GM19455 (cell line): Measurements from ENCODE around the gene SNX17.
"Not testable (repeated sequence)": the region's sequence is repeated elsewhere in the genome, so short reads cannot be mapped to it uniquely, and the experiment has no call there.

Source experiments
- ATAC-seq: cut with Tn5 transposase; IDR thresholded peaks from one replicate; pipeline ENCODE4 v1.9.1; 2021; ENCODE audit not compliant: unreplicated experiment

Gene SNX17

DNA sequence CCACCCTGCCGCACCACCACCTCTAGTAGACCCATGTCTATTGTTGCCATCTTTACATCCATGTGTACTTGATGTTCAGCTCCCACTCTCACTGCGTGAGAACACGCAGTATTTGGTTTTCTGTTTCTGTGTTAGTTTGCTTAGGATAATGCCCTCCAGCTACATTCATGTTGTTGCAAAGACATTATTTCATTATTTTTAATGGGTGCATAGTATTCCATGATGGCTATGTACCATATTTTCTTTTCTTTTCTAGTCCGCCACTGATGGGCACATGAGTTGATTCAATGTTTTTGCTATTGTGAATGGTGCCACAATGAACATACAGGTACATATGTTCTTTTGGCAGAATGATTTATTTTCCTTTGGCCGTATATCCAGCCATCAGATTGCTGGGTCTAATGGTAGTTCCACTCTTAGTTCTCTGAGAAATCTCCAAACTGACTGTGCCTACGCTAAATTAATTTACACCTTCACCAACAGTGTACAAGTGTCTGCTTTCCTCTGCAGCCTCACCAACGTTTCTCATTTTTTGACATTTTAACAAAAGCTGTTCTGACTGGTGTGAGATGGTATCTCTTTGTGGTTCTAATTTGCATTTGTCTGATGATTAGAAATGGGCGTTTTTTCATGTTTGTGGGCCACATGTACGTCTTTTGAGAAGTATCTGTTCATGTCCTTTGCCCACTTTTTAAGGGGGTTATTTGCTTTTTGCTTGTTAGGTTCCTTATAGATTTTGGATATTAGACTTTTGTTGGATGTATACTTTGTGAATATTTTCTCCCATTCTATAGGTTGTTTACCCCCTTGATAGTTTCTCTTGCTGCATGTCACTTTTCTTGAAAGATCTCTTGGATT lies 20.6 kb downstream of the SNX17 start:
- ATAC-seq = no peak

DNA sequence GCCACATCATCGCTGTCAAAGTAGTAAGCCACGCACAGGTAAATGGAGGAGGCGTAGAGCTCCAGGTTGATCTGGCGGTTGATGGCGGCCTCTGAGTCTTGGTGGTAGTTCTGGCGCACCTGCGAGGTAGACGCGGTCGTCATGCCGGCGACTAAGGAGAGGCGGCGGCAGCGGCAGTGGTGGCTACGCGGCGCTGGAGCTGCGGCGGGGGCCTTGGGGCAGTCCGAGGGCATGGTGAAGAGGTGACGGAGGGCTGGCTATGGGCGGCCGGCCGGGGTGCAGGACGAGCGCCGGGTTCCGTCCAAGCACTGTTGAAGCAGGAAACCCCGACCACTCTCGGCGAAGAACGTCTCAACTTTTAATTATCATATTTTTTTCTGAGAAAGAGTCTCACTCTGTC lies 22.8 kb downstream of the SNX17 start:
- ATAC-seq = no peak

DNA sequence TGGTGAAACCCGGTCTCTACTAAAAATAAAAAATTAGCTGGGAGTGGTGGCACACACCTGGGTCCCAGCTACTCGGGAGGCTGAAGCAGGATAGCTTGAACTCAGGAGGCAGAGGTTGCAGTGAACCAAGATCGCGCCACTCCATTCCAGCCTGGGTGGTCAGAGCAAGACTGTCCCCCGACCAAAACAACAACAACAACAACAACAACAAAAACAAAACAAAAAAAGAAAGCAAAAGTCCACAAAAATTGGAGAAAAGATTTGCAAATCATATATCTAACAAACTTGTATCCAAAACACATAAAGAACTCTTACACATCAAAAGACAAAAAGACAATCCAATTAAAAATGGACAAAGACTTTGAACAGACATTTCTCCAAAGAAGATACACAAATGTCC lies 28.5 kb downstream of the SNX17 start:
- ATAC-seq = no peak

DNA sequence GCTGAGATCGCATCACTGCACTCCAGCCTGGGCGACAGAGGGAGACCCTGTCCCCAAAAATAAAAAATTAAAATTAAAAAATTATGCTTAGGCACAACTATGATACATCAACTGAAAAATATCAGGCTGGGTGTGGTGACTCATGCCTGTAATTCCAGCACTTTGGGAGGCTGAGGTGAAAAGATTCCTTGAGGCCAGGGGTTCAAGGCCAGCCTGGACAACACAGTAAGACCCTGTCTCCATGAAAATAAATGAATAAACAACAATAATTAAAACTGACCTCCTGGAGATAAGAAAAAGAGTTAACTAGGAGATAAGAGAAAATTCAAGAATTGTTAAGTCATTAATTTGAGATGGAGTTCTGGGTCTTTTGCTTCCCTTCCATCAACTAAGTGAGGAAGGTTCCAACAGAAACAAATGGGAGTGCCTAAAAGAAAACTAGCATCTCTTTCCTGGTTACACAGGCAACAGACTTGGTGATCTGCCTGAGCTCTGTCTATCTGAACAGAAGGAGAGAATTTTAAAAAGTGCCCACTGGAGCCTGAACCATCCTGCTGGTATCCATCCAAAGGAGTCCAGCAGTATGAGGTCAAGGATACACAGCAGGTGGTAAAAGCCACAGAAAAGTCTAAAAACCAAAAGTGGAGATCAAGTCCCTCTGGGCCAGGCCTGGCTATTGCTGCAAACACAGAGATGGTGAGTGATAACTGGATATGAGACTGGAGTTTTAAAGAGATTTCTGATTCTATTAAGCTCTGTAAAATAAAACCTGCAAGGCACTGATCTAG lies 30.1 kb downstream of the SNX17 start:
- no peak for ATAC-seq

DNA sequence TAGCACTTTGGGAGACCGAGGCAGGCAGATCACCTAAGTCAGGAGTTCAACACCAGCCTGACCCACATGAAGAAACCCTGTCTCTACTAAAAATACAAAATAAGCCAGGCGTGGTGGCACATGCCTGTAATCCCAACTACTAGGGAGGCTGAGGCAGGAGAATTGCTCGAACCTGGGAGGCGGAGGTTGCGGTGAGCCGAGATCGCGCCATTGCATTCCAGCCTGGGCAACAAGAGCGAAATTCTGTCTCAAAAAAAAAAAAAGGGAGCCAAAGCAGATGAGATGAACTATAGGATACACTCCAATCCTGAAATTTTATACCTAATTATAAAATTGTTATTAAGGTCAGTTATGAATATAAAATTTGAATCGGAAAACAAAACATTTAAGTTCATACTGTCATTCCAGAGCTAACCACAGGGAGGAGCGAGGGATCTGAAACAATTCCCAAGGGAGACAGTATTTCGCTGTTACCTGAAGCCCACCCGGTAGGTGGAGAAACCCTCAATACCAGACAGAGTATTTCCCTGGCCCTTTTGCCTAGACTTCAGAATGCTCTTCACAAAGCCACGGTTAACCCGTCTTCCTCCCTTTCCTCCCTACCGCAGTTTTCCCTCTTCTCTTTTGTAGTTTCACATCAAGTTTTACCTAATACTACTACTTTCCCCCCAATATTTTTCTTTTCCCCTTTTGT lies 37.5 kb downstream of the SNX17 start:
- ATAC-seq = no peak

DNA sequence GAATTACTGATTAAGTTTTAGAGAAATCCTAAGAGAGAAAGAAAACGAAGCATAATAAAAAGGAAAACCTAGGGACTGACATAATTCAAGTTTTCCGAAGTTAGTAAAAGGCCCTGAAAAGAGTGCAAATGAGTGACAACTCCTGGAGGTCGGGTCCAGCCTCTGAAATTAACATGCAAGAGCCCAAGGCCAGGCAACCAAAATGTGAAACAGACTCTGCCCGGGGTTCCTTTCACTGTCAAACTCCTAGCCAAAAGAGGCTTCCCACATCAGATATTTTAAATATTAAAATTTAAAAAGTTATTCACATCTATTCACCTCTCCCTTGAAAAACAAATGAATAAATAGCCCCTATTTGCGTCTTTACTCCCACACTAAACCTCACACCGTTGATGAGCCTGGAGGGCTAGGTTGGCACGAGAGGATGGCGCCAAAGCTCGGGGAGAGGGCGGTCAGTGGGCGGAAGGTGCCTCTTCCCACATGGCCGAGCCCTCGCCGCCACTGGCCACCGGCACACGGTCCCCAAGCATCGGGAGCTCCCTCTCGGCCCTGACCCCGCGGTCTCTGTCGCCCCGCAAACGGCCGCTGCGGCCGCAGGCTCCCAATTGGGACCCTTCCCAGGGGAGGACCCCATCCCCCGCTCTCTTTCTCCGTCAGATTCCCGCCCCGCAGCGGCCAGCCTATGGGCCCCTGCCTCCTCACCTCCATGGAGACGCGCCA lies 38.3 kb downstream of the SNX17 start:
- peak; percentile 22 for ATAC-seq

DNA sequence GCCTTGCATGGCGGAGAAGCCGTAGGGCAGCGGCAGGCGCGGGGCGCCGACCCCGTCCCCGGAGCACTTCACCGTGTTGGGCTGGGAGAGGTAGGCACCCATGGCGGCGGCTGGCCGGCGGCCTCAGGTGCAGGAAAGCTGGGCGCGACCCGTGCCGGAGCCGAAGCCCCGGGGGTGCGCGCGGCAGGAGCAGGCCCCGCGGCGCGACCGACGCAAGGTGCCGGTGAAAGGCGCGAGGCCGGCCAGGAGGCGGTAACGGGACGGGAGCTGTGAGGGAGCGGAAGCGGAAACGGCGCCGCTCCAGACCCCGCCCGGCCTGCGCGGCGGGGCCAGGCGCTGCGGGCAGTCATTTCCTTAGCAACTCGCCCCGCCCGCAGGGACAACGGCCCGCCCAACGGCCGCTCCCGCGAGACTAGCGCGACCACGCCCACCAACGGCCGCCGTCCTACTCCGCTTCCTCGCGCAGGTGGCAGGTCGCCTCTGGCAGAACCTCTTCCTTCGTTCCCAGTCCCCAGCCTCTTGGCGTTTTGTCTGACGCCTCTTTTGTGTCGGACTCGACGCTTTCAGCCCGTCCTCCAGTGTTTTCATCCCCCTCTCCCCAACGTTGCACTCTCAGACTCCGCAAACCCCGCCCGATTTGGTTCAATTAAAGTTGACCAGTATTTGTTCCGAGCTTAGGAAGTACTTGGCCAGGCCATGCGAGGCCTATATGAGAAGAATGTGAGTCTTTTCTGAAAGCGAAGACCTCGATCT lies 39.1 kb downstream of the SNX17 start, which contains the start of gene PPM1G:
Gene PPM1G, minus strand, starts transcription at position 271 of the 753 bp plus-strand sequence. Its CDS starts 169 bp downstream, at position 102.
- ATAC-seq = peak; percentile 88

DNA sequence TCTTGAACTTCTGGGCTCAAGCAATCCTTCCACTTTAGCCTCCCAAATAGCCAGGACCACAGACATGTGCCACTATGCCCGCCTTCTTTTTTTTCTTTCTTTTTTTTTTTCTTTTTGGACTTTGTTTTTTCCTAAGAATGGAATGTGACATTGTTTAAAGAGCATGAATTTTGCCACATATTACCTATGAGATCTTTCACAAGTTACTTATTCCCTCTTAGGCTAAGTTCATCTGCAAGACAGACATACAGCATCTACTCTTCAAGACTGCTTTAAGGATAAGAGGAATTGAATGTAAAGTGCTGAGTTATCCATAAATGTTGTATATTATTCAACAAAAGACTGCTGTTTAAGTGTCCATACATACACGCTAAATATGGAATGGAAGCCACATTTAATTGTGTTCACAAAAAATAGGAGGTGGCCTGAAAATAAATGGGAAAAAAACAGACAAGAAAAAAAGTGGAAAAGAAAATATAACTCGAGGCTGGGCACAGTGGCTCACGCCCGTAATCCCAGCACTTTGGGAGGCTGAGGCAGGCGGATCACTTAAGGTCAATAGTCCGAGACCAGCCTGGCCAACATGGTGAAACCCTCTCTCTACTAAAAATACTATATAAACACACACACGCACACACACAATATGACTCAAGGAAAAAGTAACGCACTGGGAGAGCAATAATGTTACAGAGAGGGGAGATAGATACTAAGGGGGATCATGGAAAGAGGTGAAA lies 42.2 kb downstream of the SNX17 start:
- no peak for ATAC-seq

DNA sequence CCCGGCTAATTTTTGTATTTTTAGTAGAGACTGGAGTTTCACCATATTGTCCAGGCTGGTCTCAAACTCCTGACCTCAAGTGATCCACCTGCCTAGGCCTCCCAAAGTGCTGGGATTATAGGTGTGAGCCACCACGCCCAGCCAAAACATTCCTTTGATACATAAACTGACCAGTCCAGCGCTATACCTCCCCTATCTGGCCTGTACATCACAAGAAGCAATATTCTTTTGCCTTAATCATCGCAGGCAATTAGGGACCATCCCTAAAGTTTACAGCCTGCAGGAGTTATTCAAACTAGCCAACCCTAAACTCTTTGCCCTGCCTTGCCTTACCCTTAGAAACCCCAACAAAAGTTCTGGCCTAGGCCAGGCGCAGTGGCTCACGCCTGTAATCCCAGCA lies 45.7 kb downstream of the SNX17 start:
- ATAC-seq = no peak

DNA sequence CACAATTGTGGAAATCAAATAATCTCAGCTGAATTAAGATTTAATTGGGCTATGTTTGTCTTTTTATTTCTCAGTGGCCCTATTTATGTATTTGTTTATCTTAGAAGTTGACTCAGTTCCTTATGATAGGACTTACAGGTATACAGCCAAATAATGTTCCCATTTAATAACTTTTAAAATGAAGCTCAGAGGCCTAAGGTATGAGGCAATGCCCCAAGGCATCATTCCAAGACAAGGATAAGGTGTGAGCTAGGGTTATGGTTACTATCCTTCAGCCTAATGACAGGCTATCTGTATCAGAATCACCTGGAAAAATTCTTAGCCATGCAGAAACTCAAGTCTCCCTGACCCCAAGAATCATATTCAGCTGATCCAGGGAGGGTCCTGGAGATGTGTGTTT lies 50.6 kb downstream of the SNX17 start:
- no peak for ATAC-seq

DNA sequence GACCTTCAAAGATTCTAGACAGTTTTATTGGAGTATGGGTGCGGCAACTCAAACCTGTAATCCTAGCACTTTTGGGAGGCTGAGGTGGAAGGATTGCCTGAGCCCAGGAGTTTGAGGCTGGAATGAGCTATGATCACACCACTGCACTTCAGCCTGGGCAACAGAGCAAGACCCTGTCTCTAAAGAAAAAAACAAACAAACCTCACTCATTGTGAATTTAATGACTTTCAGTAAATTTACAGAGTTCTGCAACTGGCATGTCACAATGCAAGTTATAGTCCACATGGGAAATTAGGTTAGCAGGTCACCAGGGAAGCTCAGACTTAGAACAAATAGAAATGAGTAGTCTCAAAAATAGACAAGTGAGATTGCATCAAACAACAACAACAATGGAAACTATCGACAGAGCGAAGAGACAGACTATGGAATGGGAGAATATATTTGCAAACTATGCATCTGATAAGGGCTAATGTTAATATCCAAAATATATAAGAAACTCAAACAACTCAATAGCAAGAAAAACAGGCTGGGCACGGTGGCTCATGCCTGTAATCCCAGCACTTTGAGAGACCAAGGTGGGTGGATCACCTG lies 51.3 kb downstream of the SNX17 start:
- no peak for ATAC-seq

DNA sequence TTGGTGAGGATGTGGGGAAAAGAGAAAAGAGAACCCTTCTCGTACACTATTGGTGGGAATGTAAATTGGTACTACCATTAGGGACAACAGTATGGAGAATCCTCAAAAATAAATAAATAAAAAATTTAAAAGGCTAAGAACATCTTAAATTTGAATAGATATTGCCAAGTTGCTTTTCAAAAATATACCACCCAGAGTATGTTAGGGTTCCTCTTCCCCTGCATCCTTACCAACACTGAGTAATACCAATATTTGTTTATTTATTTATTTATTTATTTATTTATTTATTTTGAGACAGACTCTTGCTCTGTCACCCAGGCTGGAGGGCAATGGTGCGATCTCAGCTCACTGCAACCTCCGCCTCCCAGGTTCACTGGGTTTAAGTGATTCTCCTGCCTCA lies 52.5 kb downstream of the SNX17 start:
- ATAC-seq = no peak

DNA sequence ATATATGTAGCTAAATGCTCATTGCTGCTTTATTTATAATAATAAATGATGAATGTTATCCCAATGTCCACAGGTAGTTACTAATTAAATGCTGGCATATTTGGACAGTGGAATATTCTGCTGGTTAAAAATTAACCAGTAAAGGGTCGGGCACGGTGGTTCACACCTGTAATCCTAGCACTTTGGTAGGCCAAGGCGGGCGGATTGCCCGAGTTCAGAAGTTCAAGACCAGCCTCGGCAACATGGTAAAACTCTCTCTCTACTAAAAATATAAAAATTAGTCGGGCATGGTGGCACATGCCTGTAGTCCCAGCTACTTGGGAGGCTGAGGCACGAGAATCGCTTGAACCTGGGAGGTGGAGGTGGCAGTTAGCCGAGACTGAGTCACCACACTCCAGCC lies 54.6 kb downstream of the SNX17 start:
- ATAC-seq = not testable (repeated sequence)
